Measurements from ENCODE around the gene PTGS1.

GRCh38 chr9:122368642-122369041 is 2.2 kb upstream of the PTGS1 start:
- no peak for TF ChIP-seq CTCF (IDR thresholded peaks at IDR 0.05)
- TF ChIP-seq POLR2AphosphoS5 (IDR thresholded peaks at IDR 0.05; ENCODE audit: low read depth, low read length), result no peak
